Activated CD8-positive, alpha-beta memory T cell treated with anti-CD3 and anti-CD28 coated beads for 4 hours (primary cell): ENCODE measurements around the gene ABI3.
A peak's percentile ranks its signal among the peaks of the same experiment; 100 is the strongest.

Experiments used
- DNase-seq, 2 donors: peaks; one replicate each; pipeline ENCODE4 v3.0.0-alpha.2; 2020; ENCODE audit warnings: low read depth in 2 of 2

Gene ABI3

DNA sequence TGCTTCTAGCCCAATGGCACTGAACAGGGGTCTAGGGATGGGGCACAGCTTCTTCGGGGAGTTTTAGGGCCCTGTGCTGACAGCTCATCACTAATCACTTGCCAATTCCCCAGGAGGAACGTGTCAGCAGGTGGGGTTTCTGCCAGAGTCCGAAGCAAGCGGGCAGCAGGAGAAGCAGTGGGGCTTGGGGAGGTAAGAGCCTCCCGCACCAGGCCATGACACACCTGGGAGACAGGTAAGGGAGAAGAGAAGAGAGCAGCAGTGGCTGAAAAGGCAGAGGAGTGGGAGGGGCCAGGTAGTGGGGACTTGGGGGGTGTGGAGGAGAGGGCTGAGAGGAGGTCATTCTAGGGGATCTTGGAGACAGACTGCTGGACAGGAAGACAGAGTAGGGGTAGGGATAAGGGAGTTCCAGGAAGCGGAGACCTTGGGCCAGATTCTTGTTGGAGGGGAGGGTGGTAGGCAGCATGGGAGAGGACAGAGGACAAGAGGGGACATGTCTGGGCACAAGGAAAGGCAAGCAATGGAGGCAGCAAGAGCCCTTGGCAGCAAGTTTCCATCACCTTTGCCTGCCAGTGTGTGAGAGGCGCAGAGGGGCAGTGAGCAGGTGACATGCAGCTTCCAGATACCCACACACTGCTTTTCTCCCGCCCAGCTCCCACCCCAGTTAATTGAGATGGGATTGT, 15.2 kb downstream of the ABI3 start:
- no peak for DNase-seq

DNA sequence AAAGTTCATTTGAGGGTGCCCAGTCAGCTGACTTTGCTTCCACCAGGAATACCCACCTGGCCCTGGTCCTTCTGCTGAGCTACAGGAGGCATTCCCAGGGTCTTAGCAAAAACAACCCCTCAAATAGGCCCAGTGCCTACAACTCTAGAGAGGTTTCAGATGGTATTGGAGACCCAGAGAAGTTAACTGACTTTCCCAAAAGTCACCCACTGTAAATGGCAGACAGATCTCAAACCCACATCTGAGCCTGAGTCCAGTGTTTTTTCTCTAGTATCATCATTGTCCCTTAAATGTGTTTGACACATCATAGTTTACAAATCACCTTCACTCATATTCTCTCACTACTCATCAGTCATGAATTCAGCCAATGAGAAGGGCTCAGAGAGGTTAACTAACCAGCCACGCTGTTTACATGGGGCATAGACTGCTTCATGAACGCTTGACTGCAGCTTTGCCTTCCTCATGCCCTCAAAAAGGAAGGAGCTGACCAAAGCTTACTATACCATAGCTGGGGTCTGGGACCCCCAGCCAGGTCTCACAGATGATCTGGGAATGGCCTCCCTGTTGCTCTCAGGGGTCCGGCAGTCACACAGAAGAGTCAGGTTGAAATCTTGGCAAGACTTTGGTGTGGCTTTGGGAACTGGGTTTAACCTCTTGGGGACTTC, 16.4 kb downstream of the ABI3 start:
- DNase-seq = no peak

DNA sequence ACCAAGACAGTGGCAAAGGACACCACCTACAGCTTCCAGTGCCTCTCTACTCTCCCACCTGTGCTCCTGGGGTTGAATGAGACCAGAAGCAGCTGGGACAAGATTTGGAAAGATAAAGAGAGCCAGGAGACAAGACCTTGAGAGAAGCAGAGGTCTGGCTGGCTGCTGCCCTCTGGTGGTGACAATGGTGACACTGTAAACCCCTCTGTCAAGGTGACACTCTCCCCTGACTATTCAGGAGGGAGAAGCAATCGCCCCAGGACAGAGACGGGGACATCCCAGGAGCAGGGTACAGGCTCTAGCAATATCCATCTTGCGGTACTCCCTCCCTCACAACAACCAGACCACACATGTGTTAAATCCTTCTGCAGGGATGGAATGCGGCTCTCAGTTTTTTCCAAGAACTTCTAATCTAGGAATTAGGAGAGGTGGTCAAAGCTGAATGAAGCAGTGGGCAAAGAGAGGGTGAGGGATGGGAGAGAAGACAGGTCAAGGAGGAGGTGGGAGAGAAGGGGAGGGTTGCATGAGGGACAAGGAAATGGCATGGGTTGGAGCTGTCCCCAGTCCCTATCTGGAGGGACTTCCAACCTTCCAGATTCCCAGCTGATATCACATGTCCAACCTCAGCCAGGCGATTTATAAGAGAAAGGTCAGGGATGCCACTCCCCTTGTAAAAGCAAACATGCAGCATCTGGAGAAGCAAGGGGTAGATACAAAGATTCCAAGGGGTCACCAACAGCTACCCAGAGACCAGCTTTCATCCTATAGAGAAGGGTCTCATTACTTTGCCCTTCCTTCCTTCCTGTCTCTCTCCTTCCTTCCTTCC, 17.1 kb downstream of the ABI3 start:
- DNase-seq = peak in 1 of 2 donors; percentile 71

DNA sequence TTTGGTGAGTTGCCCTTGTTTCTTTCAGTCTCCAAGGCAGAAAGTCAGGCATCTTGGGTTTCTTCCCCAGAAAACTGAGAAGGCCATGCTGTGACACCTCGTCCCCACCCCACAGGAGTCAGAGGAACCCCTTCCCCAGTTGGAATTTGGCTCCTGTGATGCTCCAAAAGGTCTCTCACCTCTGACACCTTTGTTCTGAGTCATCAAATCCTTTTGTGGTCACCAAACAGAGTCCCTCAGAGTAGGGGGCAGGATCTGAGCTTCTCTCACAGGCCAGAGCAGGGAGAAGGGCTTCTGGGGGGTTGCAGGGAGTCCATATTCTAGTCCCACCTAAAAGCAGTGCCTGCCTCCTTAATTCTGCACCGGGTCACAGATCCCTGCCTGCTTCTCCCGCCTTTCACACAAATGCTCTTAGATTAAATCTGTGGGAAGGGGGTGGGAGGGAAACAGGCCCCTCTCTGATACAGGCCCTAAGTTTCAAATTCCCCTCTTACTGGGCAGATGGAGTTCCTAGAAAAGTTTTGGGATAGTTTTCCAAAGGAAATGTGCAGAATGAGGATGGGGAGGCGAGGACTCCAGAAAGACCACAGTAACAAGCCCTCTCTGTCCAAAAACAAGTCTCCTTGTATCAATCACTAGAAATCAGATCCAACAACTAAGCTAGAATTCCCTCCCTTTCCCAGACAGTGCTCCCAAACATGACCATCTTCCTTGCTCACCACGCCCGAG, 18.7 kb downstream of the ABI3 start:
- DNase-seq = no peak

DNA sequence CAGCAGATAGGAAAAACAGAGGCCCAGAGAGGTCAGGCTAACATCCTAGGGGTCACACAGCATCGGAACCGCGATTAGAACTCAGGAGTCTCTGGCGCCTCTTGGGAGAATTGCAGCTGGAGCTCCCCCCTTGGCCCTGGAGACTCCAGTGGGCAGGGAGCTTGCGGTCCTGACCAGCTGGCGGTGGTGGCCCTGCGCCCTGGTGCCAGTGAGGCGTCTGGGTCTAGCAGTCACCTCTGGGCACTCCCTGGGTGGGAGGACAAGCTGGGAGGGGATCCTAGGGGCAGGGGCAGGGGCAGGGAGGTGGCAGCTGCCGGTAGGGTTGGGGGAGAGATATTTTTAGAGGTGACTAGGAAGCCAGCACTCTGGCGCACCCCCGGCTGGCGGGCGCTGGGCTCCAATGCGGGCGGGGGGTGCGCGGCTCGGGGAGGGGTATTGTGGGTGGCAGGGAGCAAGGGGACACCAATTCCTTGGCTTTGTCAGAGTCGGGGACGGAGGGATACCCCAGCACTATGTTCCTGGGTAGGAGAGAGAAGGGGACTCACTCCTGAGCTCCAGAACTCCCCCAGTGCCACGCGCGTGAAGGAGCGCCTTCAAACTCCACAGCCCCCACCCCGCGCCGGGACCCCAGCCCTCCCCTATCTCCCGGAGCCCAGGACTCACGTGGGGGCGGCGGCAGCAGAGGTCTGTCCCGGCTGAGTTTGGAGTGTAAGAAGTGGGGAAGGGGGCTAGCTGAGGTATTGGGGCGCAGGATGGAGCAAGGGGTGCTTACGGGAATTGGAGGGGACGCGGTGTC, 19.5 kb downstream of the ABI3 start:
- DNase-seq = no peak

DNA sequence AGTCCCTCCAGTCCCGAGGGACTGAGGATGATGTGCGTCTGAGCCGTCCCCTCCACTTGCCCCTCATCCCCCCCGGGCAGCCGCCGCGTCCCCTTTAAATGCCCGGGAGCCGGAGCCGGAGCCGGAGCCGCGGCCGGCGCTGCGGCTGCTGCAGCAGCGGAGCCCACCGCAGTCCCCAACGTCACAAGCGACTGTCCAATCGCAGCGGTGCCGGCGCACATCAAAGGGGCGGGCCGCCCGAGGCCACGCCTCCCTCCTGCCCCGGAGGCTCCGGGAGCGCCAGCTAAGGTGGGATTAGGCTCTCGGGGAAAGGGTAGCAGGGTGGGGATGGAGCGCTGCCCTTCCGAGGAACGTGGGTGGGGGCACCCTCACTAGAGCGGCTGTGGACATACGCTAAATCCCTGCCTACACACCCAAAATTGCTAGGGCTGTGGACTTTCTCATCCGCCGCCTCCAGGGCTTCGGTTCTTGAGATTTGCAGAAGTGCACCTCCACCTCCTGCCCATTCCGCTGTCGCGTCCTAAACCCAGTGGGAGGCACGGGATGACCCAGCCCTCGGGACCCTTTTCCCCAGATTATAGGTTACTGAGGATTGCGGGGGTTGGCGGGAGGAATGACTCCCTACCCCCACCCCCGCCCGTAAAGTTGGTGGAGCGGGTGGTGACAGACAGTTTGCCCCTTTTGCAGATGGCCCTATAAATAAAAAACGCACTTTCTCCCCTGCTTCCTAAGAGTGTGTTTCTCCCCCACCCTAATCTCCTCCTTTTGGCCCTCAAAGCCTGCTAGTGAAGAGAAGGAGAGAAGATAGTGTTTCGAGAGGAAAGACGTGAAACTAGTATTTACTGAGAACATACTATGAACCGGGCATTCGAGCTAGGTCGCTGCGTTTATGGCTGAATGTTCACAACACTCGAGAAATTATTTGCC, 20.4 kb downstream of the ABI3 start, which contains the start of gene PHOSPHO1:
Gene PHOSPHO1, minus strand, starts transcription at position 152 of the 927 bp plus-strand sequence. CDS start 4,096 bp downstream, outside the sequence.
- DNase-seq = peak; percentile 75 to 78

DNA sequence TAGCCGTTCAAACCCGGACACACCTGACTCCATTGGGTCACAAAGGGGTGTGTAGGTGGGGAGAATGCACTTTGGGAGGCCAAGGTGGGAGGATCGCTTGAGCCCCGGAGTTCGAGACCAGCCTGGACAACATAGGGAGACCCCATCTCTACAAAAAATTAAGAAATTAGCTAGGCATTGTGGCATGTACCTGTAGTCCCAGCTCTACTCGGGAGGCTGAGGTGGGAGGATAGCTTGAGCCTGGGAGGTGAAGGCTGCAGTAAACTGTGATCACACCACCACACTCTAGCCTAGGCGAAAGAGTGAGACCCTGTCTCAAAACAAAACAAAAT, 21.0 kb downstream of the ABI3 start:
- no peak for DNase-seq

DNA sequence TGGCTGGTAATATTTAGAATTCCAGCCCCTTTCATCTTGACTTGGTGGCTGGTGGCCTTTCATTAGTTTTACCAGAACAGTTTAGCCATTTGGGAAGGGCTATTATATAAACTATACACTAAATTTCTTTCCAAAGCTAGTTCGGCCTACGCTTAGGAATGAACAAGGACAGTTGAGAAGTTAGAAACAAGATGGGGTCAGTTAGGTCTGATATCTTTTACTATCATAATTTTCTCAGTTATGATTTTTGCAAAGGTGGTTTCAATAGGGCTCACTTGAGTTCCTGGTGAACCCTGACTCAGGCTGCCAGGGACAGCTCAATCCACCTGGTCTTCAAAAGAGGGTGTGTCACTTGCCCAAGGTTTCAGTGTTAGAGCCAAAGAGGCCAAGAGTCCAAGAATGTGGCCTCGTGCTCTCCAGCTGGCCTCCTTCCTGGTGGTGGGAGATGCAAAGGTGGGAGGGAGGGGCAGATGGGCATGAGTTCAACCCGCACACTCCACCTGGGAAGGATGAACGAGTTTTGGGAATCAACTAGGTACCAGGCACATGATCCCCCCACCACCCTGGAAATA, 24.1 kb downstream of the ABI3 start:
- DNase-seq = no peak

DNA sequence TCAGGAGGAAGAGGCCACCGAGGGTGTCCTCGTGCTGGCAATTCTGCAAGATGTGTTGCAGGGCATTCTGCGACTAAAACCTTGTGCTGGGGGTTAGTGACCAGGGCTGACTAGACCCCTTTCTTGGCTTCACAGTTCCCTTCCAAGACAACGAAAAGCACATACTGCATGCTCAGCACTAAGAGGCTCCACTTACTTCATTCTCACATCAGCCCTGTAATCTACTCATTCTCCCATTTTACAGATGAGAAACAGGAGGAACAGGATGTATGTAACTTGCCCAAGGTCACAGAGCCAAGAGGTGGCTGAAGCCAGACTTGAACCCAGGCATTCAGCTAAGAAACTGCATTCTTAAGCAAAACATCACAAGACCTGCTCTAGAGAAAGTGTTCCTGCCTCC, 25.4 kb downstream of the ABI3 start:
- no peak for DNase-seq

DNA sequence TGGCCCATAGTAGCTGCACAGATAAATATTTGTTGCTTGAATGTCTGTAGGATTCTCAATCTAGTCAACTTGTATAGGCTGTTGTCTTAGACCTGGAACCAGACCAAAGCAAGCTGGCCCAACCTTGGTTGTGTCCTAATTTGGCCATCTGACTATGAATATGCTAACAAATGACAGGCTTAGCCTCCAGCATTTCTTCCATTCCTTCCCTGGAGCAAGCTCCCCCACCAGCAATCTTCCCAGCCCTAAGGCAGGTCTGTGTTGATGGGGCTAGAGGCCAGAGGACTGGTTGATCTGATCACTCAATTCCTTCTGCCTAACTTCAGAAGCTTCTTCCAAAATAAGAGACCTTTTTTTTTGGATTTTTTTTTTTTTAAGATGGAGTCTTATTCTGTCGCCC, 29.5 kb downstream of the ABI3 start:
- no peak for DNase-seq

DNA sequence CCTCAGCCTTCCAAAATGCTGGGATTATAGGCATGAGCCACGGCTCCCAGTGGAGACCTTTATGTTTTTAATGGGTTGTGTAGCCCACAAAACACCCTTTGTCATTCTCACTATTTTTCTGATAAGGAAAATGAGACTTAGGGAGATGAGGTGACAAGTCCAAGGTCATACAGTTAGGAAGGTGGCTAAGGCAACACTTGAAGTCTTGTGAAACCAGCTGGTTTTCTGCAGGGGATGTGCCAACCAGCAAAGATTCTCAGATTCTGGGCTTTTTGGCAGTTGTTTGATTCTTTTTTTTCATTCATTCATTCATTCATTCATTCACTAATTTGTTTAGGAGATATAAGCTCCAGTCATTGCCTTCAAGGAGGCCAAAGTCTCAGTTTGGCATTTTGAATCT, 30.1 kb downstream of the ABI3 start:
- DNase-seq = no peak

DNA sequence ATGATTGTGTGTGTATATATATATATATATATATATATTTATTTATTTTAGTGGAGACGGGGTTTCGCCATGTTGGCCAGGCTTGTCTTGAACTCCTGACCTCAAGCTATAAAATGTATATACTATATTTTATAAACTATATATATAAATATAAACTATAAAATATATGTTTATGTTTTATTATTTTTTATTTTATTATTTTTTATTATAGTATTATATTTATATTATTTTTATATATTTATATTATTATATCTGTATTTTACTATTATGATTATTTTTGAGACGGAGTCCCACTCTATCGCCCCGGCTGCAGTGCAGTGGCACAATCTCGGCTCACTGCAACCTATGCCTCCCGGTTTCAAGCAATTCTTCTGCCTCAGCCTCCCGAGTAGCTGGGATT, 30.5 kb downstream of the ABI3 start:
- DNase-seq = no peak

DNA sequence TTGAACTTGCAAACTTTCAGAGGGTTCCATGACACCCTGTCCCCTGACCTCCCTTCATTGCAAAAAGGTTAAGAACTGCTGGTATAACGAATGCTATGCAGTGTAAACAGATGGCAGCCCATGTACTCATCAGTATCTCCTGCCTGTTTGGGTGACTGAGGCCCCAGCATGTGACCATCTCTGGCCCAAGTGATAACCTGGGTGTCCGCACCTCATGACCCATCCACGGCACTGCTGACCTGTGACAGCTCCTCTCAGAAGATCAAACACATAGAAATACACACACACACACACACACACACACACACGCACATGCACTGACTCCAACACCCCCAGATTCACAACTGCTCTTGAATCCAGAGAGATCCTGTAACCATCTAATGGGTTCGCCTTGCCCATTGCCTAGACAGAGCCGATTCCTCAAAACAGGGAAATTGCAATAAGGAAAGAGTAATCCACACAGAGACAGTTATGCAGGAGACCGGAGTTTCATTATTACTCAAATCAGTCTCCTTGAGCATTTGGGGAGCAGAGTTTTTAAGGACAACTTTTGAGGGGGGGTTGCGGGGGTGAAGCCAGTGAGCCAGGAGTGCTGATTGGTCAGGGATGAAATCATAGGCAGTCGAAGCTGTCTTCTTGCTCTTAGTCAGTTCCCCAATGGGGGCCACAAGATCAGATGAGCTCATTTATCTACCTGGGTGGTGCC, 31.3 kb downstream of the ABI3 start:
- no peak for DNase-seq

DNA sequence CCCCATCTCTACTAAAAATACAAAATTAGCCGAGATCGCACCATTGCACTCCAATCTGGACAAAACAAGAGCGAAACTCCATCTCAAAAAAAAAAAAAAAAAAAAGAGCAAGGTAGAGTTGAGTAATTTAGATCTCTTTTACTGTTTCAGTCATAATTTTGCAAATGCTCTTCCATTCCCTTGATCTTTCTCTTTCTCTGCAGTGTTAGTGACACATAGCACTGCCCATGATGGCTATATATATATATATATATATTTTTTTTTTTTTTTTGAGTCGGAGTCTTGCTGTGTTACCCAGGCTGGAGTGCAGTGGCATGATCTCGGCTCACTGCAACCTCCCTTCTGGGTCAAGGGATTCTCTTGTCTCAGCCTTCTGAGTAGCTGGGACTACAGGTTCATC, 32.3 kb downstream of the ABI3 start:
- DNase-seq = no peak

DNA sequence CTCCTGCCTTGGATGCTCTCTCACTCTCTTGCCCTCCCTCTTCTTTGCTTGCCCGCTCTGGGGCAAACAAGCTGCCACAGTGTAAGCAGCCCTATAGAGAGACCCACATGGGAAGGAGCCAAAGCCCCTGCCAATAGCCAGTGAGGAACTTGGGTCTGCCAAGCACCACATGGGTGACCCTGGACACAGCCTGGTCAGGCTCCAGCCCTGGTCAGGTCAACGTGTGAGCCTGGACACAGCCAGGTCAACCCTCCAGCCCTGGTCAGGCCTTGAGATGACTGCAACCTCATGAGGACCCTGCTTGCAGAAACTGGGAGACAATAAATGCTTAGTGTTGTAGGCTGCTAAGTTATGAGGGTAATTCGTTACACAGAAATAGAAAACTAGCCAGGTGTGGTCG, 34.3 kb downstream of the ABI3 start:
- no peak for DNase-seq

DNA sequence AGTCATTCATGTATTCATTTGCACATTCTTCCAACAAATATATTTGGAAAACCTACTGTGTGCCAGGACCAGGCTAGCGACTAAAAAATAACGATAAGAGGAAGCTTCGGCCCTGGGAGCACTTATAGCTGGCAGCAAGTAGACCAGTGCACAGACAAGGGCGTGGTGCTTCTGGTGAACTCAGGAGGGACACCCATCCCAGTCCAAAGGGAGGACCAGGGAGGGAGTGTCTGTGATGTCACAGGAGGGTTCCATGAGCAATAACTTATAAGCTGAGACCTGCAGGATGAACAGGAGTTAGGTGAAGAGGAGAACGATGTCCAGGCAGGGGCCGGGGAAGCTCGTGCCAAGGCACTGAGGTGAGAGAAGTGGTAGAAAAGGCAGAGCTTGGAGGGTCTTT, 37.4 kb downstream of the ABI3 start:
- no peak for DNase-seq

DNA sequence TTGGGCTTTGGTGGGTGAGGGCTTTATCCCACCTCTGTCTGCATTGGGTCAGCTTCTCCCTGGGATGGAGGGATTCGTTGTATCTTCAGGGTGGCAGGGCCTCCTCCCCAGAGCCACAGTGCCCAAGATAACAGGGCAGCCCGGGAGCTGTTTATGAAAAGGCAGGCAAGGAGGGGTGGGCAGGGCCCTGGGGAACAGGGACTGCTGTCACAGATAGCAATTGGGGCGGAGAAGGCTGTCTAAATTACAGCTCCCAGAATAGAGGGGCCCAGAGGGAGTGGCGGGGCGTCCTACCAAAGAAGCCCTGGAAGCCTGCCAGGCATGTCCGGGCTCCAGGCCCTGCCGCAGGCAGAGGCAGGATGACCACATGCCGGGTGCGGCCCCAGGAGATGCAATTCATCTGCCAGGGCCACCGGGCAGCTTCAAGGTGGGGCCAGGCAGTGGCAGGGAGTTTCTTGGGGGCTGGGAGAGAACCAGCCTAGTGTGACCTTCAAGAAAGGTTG, 38.8 kb downstream of the ABI3 start:
- DNase-seq = no peak

DNA sequence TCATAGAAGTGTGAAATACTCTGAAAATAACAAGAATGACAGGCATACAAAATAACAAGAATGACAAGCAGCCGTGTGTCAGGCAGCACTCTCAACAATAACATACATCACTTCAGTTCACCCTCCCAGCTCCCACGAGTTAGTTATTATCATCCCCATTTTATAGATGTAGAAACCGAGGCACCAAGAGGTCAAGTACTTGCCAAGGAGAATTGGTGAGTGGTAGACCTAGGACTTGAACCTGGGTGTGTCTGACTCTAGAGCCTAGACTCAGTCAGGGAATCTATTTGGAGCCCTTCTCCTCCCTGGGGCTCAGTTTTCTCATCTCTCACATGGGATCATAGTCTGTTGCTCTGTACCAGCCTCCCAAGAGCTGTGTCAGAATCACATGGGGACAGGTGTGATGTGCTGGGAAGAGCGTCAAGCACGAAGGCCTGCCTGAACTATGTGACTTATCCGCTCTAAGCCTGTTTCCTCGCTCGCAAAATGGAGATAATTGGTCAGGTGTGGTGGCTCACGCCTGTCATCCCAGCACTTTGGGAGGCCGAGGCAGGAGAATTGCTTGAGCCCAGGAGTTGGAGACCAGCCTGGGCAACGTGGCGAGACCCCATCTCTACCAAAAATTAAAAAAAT, 39.5 kb downstream of the ABI3 start:
- DNase-seq = no peak
